GM21723 (cell line): Measurements from ENCODE around the gene APPBP2.
"Not testable (repeated sequence)": the region's sequence is repeated elsewhere in the genome, so short reads cannot be mapped to it uniquely, and the experiment has no call there.

Experiments used
- ATAC-seq: cut with Tn5 transposase; IDR thresholded peaks from one replicate; pipeline ENCODE4 v1.9.1; 2021; ENCODE audit warnings: mild to moderate bottlenecking, moderate library complexity; ENCODE audit not compliant: unreplicated experiment

APPBP2 gene

DNA sequence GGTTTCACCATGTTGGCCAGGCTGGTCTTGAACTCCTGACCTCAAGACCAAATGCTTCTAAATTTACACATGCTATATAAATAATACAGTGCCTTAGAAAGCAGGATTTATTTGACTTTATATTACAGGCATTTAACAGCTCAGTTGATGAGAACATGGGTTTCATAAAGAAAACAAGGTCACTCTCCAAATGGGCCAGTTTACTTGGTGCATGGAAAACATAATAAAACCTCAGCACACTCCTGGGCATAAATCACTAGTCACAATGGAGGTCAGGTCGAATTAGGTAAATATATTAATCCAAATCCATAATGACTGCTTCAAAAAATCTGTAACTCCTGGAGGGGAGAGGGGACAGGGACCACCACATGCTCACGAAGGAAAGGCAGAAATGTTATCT lies 24.5 kb downstream of the APPBP2 start:
- no peak for ATAC-seq

DNA sequence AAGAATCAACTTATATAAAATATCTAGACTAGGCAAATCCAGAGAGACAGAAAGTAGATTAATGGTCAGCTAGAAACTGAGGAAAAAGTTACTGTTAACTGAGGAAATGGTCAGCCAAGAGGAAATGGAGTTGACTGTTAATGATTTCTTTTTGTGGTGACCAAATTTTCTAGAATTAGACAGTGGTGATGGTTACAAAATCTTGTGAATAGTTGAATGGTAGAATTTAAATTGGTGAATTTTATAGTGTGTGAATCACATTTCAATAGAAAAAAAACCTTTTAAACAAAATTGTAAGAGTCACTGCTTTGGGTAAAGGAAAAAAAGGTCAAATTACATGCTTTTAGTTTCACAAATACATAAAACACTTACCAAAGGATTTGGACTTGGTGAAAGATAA lies 30.0 kb downstream of the APPBP2 start:
- no peak for ATAC-seq

DNA sequence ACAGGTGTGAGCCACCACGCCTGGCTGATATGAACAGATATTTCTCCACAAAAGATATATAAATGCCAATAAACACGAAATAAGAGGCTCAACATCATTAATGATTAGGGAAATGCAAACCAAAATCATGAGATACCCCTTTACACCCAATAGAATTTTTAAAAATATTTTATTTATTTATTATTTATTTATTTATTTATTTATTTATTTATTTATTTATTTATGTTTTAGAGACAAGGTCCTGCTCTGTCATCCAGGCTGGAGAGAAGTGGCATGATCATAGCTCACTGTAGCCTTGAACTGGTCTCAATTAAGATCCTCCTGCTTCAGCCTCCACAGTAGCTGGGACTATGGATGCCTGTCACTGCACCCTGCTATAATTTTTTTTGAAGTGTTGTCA lies 30.8 kb downstream of the APPBP2 start:
- ATAC-seq: no peak

DNA sequence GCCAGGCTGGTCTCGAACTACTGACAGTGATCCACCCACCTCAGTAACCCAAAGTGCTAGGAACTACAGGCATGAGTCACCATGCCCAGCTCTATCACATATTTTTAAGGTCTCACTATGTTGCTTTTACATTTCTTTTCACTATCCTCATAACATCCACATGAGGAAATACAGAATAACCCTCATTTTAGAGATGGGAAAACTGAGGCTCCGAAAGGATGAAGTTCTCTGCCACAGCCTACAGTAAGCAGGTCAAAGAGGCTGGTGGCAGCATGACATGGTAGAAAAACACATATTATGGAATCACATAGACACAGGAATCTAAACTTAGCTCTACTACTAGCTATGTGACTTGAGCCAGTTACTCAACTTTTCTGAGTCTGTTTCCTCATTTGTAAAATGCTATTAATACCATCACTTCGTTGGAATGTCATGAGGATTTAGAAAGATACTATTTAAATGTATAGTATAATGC lies 32.2 kb downstream of the APPBP2 start:
- no peak for ATAC-seq

DNA sequence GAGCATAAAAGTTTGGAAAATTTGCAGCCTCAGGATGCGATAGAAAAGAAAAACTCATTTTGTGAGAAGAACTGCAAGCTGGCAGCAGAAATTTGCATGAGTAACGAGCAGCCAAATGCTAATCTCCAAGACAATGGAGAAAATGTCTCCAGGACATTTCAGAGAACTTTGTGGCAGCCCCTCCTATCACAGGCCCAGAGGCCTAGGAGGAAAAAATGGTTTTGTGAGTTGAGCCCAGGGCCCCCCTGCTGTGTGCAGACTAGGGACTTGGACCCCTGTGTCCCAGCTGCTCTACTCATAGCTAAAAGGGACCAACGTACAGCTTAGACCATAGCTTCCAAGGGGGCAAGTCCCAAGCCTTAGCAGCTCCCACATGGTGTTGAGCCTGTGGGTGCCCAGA lies 34.3 kb downstream of the APPBP2 start:
- no peak for ATAC-seq

DNA sequence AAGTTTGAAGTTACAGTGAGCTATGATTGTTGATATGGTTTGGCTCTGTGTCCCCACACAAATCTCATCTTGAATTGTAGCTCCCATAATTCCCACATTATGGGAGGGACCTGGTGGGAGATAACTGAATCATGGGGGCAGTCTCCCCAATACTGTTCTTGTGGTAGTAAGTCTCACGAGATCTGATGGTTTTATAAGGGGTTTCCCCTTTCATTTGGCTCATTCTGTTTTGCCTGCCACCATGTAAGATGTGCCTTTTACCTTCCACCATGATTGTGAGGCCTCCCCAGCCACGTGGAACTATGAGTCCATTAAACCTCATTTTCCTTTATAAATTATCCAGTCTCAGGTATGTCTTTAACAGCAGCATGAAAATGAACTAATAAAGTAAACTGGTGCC lies 35.4 kb downstream of the APPBP2 start:
- not testable (repeated sequence) for ATAC-seq

DNA sequence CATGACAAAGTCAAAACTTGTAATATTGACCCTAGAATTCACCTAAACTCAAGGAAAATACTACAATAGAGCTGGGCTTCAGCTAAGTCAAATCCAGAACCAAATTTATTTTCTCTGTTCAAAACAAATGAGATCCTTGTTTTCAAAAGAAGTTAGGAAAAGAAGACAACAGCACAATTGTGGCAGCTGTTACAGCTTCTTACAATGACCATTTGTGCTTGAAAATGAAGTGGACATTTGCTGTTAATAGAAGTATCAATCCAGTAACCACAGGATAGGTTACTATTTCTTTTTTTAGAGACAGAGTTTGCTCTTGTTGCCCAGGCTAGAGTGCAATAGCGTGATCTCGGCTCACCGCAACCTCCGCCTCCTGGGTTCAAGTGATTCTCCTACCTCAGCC lies 44.4 kb downstream of the APPBP2 start:
- ATAC-seq: no peak

DNA sequence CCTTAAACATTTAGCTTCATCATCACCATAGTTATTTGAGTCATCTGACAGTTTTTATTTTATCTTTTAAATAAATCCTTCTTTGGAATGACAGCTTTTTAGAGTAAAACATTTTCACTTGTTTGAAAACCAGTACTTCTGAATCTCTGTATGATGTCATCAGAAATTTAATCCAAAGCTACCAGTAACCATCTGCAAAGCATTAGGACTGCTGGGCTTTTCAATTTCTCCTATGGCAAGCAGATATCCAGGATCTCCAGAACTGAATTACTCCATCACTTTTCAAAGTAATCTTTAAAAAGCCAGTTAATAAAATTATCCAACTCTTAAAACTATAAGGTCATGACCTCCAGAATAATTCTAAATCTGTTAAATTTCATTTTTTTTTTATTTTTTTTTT lies 52.3 kb downstream of the APPBP2 start:
- ATAC-seq: no peak

DNA sequence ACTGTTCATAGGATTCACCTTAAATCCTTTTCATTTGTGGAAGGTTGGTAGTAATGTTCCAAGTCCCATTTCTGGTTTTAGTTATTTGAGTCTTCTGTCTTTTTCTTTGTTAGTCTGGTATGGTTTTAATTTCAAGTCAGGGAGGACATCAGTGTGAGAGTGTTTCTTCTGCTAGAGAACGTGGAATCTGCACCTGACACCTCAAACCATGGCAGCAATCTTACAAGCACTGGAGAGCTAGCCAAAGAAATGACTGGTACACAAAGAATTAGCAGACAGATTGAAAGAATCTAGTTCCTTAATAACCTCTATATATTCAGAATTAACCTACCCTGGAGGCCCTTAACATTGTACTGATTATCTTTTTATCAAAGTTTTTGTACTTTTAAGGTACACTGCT lies 53.6 kb downstream of the APPBP2 start:
- ATAC-seq: no peak

DNA sequence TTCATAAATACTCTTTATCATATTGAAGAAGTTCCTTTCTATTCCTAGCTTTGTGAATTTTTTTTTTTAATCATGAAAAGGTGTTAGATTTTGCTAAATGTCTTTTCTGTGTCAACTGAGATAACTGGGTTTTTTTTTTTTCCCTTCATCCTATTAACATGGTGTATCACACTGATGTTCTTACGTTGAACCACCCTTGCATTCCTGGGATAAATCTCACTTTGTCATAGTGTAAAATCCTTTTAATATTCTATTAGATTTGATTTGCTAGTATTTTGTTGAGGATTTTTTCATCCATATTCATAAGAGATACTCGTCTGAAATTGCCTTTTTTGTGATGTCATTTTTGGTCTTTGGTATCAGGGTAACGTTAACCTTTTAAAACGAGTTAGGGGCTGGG lies 54.6 kb downstream of the APPBP2 start:
- ATAC-seq: no peak

DNA sequence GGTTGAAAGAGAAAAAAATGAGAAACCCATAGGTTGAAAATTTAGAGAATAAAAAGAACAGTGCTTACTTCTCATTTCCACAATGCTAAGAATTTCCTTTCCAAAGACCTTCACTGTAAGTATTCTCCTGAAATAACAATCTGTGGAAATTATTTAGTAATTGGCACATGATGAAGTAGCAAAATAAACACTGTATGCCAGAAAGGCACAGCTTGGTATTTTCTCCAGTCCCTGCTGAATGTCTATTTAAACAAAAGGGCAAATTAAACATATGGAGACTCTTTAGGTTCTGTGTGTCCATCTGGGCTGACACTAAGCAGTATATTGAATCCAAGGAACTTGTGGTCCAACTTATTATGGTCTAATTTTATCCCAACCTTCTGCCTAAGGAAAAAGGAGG lies 57.7 kb downstream of the APPBP2 start:
- ATAC-seq: no peak

DNA sequence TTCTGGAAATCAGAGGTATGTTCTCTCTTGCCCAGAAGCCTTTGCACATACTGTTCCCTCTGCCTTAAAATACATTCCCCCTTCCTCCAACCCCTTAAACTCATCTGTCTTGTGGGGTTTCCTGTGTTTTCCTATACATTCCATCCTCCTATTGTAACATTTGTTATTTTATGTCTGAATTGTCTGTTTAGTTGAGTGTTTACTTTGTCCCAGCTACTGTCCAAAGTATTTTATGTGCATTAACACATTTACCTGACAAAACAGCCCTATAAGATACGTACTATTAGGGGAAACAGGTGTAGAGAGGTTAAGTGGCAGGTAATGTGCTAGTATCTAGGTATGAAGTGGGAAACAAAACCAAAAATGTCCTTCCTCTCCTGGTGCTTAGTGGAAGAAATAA lies 61.7 kb downstream of the APPBP2 start:
- ATAC-seq: no peak

DNA sequence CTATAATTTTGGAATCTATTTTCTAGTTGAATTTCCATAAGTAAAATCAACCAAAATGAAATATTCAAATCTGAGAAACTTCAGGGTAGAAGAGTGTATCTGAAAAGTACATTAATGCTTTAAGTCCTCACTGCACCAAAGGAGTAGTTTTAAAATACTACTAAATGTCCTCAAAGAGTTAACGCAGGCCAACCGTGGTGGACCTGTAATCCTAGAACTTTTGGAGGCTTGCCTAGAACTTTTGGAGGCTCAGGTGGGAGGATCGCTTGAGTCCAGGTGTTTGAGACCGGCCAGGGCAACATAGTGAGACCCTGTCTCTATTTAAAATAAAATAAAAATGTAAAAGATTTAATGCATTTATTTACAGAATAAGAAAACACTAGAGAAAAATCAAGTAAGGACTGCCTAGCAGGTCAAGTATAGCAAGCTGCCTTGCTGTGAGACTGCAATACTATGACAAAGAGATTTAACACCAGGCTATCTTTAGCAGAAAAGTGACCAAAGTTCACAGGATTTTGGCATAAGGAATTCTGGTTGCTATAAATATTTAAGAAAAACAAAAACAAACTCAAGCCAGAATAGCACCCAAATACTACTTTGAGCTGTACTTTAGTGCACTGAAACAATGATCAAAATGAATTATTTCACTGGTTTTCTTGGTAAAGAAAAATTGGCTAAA lies 62.7 kb downstream of the APPBP2 start:
- ATAC-seq: no peak

DNA sequence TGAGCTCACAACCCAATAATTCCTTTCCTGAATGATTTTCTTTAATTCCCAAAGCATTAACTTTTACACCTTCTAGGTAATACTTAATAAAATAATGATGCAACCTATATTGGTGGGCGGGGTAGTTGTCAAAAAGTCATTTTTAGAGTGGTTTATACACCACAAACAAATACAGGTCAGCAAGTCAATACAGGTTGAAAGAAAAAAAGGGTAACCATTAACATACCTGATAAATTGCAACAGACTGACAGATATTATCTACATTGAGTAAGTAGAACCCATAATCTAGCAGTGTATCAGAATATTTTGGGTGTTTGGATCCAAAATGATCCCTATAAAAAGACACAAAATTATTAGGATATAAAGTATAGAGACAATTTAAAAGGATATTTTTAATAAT lies 64.5 kb downstream of the APPBP2 start:
- no peak for ATAC-seq

DNA sequence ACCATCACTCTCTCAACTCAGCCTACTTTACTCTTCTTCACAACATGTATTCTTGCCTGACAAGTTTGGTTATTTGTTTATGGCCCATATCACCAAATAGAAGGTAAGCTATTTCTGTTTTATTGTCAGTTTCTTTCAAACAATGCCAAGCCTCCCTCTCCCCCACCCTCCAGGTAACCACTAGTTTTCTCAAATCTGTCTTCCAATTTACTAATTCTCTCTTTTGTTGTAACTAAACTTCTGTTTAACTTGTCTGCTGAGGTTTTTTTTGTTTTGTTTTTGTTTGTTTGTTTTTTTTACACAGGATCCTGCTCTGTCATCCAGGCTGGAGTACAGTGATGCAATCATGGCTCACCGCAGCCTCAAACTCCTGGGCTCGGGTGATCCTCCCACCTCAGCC lies 68.9 kb downstream of the APPBP2 start:
- no peak for ATAC-seq

DNA sequence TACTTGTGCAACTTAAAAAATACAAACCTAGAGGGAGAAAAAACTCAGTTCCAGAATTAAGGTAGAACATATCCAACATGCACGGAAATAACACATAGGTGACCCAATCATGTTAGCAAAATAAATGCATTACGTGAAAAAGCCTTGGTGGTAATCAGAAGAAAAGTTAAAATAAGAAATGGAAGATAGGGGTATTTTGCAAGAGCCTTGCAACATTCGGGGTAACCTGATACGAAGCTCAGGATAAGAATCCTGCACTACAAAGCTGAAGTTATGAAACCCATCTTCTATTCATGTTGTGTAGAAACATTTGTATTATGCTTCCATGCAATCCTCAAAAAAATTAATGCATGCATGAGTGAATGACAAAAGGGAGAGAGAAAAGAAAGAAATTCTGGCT lies 70.7 kb downstream of the APPBP2 start:
- no peak for ATAC-seq

DNA sequence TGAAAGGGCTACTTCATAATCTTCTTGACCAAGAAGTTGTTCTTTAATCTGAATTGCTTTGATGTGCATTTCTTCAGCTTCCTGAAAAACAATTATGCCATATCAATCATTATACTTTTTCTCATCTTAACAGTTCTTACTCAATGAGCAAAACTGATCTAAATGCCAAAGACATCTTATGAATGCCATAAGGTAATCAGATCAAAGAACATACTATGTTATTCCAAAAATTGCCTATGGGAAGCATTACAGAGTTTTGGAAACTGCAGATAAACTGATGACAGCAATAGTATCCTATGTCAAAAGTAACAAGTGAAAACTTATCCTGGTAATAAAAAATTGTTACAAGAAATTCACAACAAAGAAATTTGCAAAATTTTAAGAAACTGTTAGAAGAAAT lies 74.1 kb downstream of the APPBP2 start:
- ATAC-seq: no peak

DNA sequence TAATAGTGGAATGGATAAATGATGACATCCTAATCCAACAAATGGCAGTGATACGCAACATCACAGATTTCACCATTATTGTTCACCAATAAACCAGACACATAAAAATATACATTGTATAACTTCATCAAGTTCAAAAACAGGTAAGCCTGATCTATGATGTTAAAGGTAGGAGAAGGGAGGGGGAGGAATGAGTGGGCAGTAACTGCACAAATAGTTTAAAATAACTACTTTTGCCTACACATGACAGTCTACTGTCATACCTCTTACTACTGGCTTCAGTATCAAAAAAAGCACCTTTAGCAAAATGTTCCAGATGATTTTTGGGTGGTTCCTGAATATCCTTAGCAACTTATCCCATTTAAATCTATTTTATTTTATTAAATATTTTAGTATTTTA lies 75.0 kb downstream of the APPBP2 start:
- ATAC-seq: no peak

DNA sequence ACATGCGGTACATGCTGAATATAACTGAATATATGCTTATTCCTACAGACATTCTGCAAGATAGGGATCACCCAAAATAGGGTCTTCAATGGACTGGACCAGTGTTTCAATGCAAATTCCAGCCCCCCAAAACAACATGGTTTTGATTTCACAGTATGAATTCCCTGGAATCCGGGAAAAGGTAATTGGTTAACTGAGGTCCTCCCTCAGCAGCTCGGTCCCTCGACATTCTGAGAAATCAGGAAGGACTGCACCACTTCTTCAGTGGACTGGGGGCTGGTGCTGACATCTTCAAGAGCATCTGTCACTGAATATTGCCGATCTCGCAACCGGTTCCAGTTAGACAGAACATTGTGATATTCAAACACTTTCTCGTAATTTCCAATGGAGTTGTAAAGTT lies 78.7 kb downstream of the APPBP2 start:
- no peak for ATAC-seq

DNA sequence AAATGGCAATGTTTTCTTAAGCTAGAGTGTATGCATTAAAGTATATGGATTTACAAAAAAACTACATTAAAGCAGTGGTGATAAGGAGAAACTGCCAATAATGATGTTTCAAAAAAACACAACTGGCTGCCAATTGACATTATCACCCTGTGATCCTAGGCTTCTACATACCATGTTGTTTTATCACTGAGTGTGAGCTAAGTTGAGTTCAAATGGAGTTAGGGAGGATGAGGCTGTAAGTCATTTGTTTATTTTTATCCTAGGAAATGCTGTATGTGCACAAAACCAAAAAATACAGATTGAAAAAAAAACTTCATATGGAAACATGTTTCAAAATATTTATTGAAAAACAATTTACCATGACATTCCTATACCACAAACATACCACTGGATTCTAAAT lies 80.9 kb downstream of the APPBP2 start:
- ATAC-seq: no peak

DNA sequence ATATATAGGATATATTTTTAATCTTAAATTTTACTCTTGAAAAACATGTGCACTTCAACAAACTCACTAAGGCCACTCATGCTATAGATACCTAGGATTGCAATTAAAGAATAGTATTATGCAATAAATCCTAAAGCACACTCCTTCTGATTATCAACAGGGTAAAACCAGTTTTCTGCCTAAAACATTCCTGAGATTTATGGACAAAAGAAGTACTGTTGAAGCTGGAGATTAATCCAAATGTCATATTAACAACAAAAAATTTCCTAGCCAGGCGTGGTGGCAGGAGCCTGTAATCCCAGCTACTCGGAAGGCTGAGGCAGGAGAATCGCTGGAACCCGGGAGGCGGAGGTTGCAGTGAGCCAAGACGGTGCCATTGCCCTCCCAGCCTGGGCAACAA lies 82.3 kb downstream of the APPBP2 start:
- ATAC-seq: no peak

DNA sequence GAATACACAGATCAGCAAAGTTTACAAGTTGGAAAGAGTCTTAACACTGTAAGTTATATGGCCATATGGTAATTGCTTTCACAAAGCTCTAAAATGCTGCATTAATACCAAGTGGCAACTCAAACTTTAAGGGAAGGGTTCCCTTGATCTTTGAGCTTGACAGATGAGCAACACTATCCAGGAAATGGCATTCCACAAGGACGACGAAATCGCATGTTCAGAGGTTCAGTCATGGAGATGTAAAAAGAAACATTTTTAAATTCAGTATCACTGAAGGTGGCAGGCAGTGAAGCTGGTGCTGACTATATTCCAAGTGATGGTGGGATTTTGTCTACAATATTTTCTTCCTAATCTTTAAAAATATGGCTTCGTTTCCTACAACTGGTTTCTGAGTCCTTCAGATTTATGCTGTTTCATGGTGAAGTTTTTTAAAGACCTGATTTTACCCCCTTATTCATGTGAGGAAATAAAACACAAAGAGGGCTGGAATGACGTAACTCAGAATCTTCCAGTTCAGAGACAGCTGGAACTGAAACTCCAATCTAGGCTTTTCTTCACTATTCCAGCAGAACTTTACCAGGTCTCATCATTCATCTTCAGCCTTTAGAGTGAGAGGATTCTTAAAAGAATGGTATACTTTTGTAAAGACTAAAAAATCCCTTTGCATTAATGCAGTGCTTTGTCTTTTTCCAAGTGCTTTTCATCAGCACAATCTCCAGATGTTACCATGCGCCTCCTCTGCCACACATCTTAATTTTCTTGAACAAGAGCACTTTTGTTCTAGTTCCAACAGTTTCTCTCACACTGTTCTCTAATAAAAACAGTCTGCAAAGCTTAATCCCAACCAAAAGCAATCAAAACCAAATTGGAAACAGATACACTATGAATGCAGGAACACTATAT lies 83.5 kb downstream of the APPBP2 start:
- no peak for ATAC-seq
